HepG2 (cell line): ENCODE measurements around the gene TJAP1. TPM values are rescaled to one million over a fixed set of nuclear protein-coding genes. Genes with fewer than 3 reads are reported as not detected.

Source experiments
- ELF3 ChIP-seq: IDR thresholded peaks from 2 replicates; pipeline ENCODE4 v1.6.1; 2016; ENCODE audit warnings: missing genetic modification reagents, missing compliant biosample characterization
- MXI1 ChIP-seq: IDR thresholded peaks from 3 replicates; pipeline ENCODE4 v1.6.1; 2012; ENCODE audit warnings: low read depth, low read length, inconsistent platforms, borderline replicate concordance
- ZHX2 ChIP-seq, 2 experiments: sonication (generic) in 1 of 2; formaldehyde crosslinking in 1 of 2; IDR thresholded peaks; 2 replicates each; pipeline versions ENCODE4 v1.6.1 to v1.9.0; 2014 to 2022; ENCODE audit warnings: antibody characterized with exemption in 1 of 2, borderline replicate concordance in 1 of 2, inconsistent platforms in 1 of 2, low read depth in 1 of 2, missing genetic modification reagents in 1 of 2
- ZNF232 ChIP-seq: sonication (generic); formaldehyde crosslinking; IDR thresholded peaks from 2 replicates; pipeline ENCODE4 v1.4.0; 2020; ENCODE audit warnings: missing genetic modification reagents, borderline replicate concordance
- ZNF280B ChIP-seq: sonication (generic); formaldehyde crosslinking; IDR thresholded peaks from 2 replicates; pipeline ENCODE4 v1.5.0; 2020; ENCODE audit warnings: missing genetic modification reagents, mild to moderate bottlenecking, borderline replicate concordance
- ZNF367 ChIP-seq: sonication (generic); formaldehyde crosslinking; IDR thresholded peaks from 2 replicates; pipeline ENCODE4 v1.4.0; 2020; ENCODE audit warnings: missing genetic modification reagents, borderline replicate concordance
- ZNF407 ChIP-seq: sonication (generic); formaldehyde crosslinking; IDR thresholded peaks from one replicate; pipeline ENCODE4 v1.5.1; 2020; ENCODE audit warnings: mild to moderate bottlenecking, missing genetic modification reagents; ENCODE audit errors: not compliant biosample characterization
- ZNF639 ChIP-seq: conservative IDR thresholded peaks from 2 replicates; pipeline ENCODE4 v1.6.1; 2018; ENCODE audit warnings: missing genetic modification reagents
- ZNF749 ChIP-seq: sonication (generic); formaldehyde crosslinking; IDR thresholded peaks from 2 replicates; pipeline ENCODE4 v1.8.0; 2022; ENCODE audit warnings: mild to moderate bottlenecking, missing genetic modification reagents, moderate library complexity, borderline replicate concordance
- polyA plus RNA-seq, 8 experiments: library from polyadenylated mRNA; depleted of rRNA in 3 of 8; stranded (reverse) in 7 of 8; unstranded in 1 of 8; fragments of >200 nt; fragmentation: Illumina TruSeq in 4 of 8; extraction: Trizol in 4 of 8; gene quantifications; 2 replicates each; pipeline versions ENCODE4 v1.2.1 to v1.2.3, GENCODE V29; 2011 to 2016; ENCODE audit warnings: low read depth in 4 of 8, missing spikeins in 1 of 8, mixed read lengths in 1 of 8; ENCODE audit not compliant: insufficient read depth in 1 of 8
- total RNA-seq, 5 experiments: library from RNA; depleted of rRNA; stranded (reverse); fragments of >200 nt; fragmentation: Illumina TruSeq; extraction: Trizol; gene quantifications; 2 replicates each; pipeline ENCODE4 v1.2.3, GENCODE V29; 2016; ENCODE audit warnings: low read depth in 1 of 5

Gene TJAP1
- total and polyA plus RNA-seq, 2 of the 13 experiments (the other 11 are each of a cell fraction or from before 2014, with no cell fraction given) = 15.7 to 41.6 TPM

- peak; percentile 30 for TF ChIP-seq ZNF407 (CRISPR knock-in tag)
- TF ChIP-seq MXI1 = no peak
- no peak for TF ChIP-seq ZNF367
- no peak for TF ChIP-seq ZHX2 (IDR thresholded peaks at IDR 0.05; ENCODE audit: low read depth)
- TF ChIP-seq ZHX2 (CRISPR knock-in tag; IDR thresholded peaks at IDR 0.05; ENCODE audit: borderline replicate concordance) = no peak
- TF ChIP-seq ELF3 (CRISPR knock-in tag) = no peak
- TF ChIP-seq ZNF639 (CRISPR knock-in tag) = no peak
- TF ChIP-seq ZNF280B = peak; percentile 40; the same call in 1 of the 2 replicates
- TF ChIP-seq ZNF749 (CRISPR knock-in tag) = no peak
- no peak for TF ChIP-seq ZNF232 (CRISPR knock-in tag)
These were observed 14.6 kb downstream of the TJAP1 start (continued) for GRCh38 chr6:43491750-43492661.
